Activated T-cell treated with anti-CD3 and anti-CD28 coated beads for 48 hours (primary cell): ENCODE data around the gene OR52E2.

Source experiments
- DNase-seq: peaks from one replicate; pipeline ENCODE4 v3.0.0-alpha.2; 2020; ENCODE audit warnings: low read depth

The OR52E2 gene

GRCh38 chr11:5011254-5011653, 48.2 kb downstream of the OR52E2 start:
- DNase-seq: no peak
